Sigmoid colon (tissue), 4 donors: Measurements from ENCODE around the gene NUP188.

Experiments
- POLR2A ChIP-seq, 2 donors: fragments of 450-650 bp; IDR thresholded peaks; one replicate each; pipeline ENCODE4 v1.6.1; 2016; ENCODE audit warnings: antibody characterized with exemption in 2 of 2, mild to moderate bottlenecking in 2 of 2, moderate library complexity in 2 of 2
- POLR2AphosphoS5 ChIP-seq, 4 donors: sonication (generic); formaldehyde crosslinking; IDR thresholded peaks; one replicate each; pipeline ENCODE4 v1.6.1; 2017; ENCODE audit warnings: antibody characterized with exemption in 4 of 4
- TF ChIP-seq, protein P1 (sequence below), 4 experiments: fragments of 450-650 bp in 3 of 4; fragments of 200-600 bp in 1 of 4; IDR thresholded peaks; one replicate each; pipeline ENCODE4 v1.5.1; 2016 to 2019; ENCODE audit warnings: antibody characterized with exemption in 4 of 4, mild to moderate bottlenecking in 3 of 4, moderate library complexity in 2 of 4

DNA sequence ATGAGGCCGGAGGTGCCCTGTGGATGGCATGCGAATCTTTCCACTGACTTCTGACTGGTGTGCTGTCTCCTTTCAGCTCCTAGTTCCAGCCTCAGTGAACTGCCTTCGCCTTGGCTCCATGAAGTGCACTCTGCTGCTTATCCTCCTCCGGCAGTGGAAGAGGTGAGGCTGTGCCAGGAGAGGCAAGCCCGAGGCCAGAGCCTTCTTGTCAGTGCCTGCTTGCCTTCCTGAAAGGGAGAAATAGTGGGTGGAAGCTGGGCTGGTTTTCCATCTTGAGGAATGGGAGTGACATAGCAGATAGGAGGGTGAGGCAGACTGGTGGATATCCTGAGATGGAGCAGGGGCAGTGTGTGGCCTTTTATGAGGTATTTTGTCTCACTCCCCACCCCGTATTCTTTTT, 51.0 kb downstream of the NUP188 start:
- TF ChIP-seq, protein P1, sequence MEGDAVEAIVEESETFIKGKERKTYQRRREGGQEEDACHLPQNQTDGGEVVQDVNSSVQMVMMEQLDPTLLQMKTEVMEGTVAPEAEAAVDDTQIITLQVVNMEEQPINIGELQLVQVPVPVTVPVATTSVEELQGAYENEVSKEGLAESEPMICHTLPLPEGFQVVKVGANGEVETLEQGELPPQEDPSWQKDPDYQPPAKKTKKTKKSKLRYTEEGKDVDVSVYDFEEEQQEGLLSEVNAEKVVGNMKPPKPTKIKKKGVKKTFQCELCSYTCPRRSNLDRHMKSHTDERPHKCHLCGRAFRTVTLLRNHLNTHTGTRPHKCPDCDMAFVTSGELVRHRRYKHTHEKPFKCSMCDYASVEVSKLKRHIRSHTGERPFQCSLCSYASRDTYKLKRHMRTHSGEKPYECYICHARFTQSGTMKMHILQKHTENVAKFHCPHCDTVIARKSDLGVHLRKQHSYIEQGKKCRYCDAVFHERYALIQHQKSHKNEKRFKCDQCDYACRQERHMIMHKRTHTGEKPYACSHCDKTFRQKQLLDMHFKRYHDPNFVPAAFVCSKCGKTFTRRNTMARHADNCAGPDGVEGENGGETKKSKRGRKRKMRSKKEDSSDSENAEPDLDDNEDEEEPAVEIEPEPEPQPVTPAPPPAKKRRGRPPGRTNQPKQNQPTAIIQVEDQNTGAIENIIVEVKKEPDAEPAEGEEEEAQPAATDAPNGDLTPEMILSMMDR (IDR thresholded peaks at IDR 0.05): no peak
- TF ChIP-seq POLR2AphosphoS5 (IDR thresholded peaks at IDR 0.05) (no peak), POLR2A (IDR thresholded peaks at IDR 0.05) (no peak)
